ENCODE measurements around the gene IMMP2L.

DNA sequence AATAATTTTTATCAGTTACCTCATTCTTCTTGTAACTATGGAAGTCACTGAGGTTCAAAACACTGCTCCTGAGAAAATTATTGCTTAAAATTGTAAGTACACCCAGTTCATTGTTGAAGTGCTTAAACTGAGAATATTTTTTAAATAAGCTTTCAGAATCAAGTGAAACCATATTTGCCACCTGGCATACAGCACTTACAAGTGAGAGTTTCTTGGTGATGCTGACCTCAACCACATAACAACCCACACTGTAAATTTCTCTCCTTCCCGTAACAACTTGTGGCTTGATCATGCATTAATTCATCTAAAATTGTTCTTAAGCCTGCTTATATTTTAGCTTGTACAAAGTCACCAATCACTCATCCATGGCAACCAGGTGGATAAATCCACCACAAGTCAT lies 34.0 kb downstream of the IMMP2L start:
- TF ChIP-seq POLR2AphosphoS5 (IDR thresholded peaks at IDR 0.05; ENCODE audit: insufficient read depth, low read depth, low read length) (no peak), POLR2A (IDR thresholded peaks at IDR 0.05; ENCODE audit: low read depth, low read length) (no peak)
- TF ChIP-seq, protein P1, sequence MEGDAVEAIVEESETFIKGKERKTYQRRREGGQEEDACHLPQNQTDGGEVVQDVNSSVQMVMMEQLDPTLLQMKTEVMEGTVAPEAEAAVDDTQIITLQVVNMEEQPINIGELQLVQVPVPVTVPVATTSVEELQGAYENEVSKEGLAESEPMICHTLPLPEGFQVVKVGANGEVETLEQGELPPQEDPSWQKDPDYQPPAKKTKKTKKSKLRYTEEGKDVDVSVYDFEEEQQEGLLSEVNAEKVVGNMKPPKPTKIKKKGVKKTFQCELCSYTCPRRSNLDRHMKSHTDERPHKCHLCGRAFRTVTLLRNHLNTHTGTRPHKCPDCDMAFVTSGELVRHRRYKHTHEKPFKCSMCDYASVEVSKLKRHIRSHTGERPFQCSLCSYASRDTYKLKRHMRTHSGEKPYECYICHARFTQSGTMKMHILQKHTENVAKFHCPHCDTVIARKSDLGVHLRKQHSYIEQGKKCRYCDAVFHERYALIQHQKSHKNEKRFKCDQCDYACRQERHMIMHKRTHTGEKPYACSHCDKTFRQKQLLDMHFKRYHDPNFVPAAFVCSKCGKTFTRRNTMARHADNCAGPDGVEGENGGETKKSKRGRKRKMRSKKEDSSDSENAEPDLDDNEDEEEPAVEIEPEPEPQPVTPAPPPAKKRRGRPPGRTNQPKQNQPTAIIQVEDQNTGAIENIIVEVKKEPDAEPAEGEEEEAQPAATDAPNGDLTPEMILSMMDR (IDR thresholded peaks at IDR 0.05; ENCODE audit: extremely low read depth in 1 of 2, insufficient read depth in 1 of 2, low read depth in 1 of 2, low read length in 2 of 2) = no peak
